ENCODE data around the gene TLE2. TPM values are rescaled to one million over a fixed set of nuclear protein-coding genes. Genes with fewer than 3 reads are reported as not detected.
A peak's percentile ranks its signal among the peaks of the same experiment; 100 is the strongest.

Gene TLE2
- total RNA-seq, 2 donors from 2014 or later, result 46.7 to 154 TPM

DNA sequence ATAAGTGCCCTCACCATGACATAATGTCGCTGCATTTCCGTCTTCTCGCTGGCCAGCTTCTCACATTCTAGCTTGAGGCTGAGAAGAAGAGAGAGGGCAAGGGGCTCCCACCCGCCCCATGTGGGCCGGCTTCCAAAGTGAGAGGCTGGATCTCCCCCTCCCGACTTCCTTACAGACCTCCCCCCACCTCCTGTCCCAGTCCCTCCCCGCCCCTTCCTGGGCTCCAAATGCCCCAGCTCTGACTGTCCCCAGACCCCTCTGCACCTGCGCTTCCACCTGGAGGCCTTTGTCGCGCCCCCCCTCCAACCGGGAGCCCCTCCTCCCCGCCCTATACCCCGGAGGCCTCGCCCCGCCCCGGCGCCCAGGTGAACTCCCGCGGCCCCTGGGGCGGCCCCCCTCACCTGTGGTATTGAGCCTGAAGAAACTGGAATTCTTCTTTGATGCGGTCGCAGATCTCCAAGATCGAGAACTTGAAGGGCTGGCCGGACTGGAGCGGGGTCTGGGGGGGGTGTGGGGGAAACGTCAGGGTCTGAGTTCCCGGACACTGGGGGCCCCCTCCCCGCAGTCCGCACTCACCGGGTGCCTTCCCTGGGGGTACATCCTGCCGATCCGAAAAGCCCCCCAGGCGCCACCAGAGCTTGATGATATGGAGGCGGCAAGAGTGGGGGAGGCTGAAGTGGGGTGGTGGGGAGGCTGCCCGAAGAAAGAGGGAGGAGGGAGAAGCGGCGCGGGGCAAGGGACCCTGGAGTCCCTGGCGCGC is 595 bp downstream of the TLE2 start:
- DNase-seq (ENCODE audit: low spot score) (no peak), ATAC-seq (ENCODE audit: insufficient number of reproducible peaks, low FRiP score, low read depth) (no peak)
- no peaks in the 10 kb centered on the region for H3K27me3 ChIP-seq (replicated peaks; ENCODE audit: insufficient read depth)
- peak overlapping the region in 1 of 2 donors; percentile 19 for H3K27ac ChIP-seq
- TF ChIP-seq, protein P1, sequence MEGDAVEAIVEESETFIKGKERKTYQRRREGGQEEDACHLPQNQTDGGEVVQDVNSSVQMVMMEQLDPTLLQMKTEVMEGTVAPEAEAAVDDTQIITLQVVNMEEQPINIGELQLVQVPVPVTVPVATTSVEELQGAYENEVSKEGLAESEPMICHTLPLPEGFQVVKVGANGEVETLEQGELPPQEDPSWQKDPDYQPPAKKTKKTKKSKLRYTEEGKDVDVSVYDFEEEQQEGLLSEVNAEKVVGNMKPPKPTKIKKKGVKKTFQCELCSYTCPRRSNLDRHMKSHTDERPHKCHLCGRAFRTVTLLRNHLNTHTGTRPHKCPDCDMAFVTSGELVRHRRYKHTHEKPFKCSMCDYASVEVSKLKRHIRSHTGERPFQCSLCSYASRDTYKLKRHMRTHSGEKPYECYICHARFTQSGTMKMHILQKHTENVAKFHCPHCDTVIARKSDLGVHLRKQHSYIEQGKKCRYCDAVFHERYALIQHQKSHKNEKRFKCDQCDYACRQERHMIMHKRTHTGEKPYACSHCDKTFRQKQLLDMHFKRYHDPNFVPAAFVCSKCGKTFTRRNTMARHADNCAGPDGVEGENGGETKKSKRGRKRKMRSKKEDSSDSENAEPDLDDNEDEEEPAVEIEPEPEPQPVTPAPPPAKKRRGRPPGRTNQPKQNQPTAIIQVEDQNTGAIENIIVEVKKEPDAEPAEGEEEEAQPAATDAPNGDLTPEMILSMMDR (IDR thresholded peaks at IDR 0.05), result no peak
- H3K4me1 ChIP-seq (ENCODE audit: control insufficient read depth in 1 of 2, low read depth in 2 of 2), result peaks cover 0 to 17% of the 10 kb centered on the region in 2 donors
- H3K9me3 ChIP-seq, result no peaks in the 10 kb centered on the region
- H3K4me3 ChIP-seq, result peak overlapping the region; percentile 82
- H3K36me3 ChIP-seq, result no peaks in the 10 kb centered on the region

DNA sequence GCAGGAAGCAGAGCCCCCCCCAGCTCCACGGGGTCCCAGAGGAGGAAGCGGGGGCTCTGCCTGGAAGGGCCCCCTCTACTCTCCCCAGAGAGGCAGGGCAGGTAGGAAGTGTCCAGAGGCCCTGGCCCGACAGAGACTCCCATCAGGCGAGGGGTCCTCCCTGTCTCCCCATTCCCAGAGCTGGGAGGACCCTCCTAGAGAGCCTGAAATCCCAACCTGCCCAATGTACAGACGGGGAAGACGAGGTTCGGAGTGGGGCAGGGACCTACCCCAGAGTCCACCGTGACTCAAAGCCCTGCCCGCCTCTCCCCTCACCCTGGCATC is 1.1 kb downstream of the TLE2 start:
- ATAC-seq (ENCODE audit: insufficient number of reproducible peaks, low FRiP score, low read depth) (no peak), DNase-seq (ENCODE audit: low spot score) (no peak)
- peaks cover 0 to 17% of the 10 kb centered on the region in 2 donors for H3K4me1 ChIP-seq (ENCODE audit: control insufficient read depth in 1 of 2, low read depth in 2 of 2)
- no peaks in the 10 kb centered on the region for H3K9me3 ChIP-seq
- peak overlapping the region; percentile 82 for H3K4me3 ChIP-seq
- H3K27me3 ChIP-seq (replicated peaks; ENCODE audit: insufficient read depth), result no peaks in the 10 kb centered on the region
- TF ChIP-seq, protein P1 (IDR thresholded peaks at IDR 0.05), result no peak
- H3K36me3 ChIP-seq, result no peaks in the 10 kb centered on the region
- H3K27ac ChIP-seq, result no peak overlapping the region

DNA sequence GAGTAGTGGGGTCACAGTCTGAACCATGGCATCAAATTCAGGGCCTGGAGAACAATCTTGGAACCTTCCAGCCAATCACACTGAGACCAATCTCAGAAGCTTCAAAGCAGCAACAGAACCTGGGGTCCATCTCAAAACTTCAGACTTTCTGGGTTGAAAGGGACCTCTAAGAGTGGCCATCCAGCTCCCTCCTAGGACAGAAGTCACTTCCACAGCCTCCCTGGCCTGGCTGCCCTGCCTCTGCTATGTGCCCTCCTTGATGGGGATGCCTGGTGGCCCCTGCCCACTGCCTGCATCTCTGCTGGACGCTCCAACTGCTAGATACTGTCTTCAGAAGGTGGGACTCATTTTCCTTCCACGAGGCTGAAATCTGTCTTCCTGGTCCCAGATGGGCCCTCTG is 1.8 kb downstream of the TLE2 start:
- no peaks in the 10 kb centered on the region for H3K27me3 ChIP-seq (replicated peaks; ENCODE audit: insufficient read depth)
- H3K4me3 ChIP-seq, result no peak overlapping the region
- no peaks in the 10 kb centered on the region for H3K36me3 ChIP-seq
- H3K9me3 ChIP-seq, result no peaks in the 10 kb centered on the region
- TF ChIP-seq, protein P1 (IDR thresholded peaks at IDR 0.05), result no peak
- peaks cover 0 to 17% of the 10 kb centered on the region in 2 donors for H3K4me1 ChIP-seq (ENCODE audit: control insufficient read depth in 1 of 2, low read depth in 2 of 2)
- DNase-seq (ENCODE audit: low spot score) (no peak), ATAC-seq (ENCODE audit: insufficient number of reproducible peaks, low FRiP score, low read depth) (no peak)
- no peak overlapping the region for H3K27ac ChIP-seq

DNA sequence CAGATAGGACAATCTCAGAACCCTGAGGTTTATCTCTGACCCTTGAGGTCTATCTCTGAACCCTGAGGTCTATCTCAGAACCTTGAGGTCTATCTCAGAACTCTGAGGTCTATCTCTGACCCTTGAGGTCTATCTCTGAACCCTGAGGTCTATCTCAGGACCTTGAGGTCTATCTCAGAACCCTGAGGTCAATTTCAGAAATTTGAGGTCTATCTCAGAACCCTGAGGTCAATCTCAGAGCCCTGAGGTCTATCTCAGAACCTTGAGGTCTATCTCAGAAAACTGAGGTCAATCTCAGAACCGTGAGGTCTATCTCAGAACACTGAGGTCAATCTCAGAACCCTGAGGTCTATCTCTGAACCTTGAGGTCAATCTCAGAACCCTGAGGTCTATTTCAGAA is 2.3 kb downstream of the TLE2 start:
- no peaks in the 10 kb centered on the region for H3K9me3 ChIP-seq
- TF ChIP-seq, protein P1 (IDR thresholded peaks at IDR 0.05), result no peak
- H3K36me3 ChIP-seq, result no peaks in the 10 kb centered on the region
- no peak overlapping the region for H3K4me3 ChIP-seq
- H3K4me1 ChIP-seq (ENCODE audit: control insufficient read depth in 1 of 2, low read depth in 2 of 2), result peaks cover 0 to 17% of the 10 kb centered on the region in 2 donors
- H3K27me3 ChIP-seq (replicated peaks; ENCODE audit: insufficient read depth), result no peaks in the 10 kb centered on the region
- DNase-seq (ENCODE audit: low spot score) (no peak), ATAC-seq (ENCODE audit: insufficient number of reproducible peaks, low FRiP score, low read depth) (no peak)
- H3K27ac ChIP-seq, result no peak overlapping the region

DNA sequence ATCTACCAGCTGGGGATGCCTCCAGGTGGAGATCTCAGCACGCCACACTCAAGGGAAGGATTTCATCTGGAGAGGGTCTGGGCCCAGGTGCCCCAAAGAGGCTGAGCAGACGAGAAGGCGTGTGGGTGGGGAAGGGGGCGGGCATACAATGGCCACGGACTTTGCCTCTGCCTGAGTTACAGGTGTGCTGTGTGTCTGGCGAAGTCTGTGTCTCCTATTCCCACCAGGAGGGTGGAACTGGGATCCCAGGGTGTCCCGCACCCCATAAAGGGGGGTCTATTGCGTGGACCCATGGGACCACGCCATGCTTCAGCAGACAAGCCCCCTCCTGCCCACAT is 3.6 kb downstream of the TLE2 start:
- no peak overlapping the region for H3K27ac ChIP-seq
- ATAC-seq (ENCODE audit: insufficient number of reproducible peaks, low FRiP score, low read depth), result no peak
- DNase-seq (ENCODE audit: low spot score), result no peak
- TF ChIP-seq, protein P1 (IDR thresholded peaks at IDR 0.05), result no peak
- no peaks in the 10 kb centered on the region for H3K27me3 ChIP-seq (replicated peaks; ENCODE audit: insufficient read depth)
- H3K4me3 ChIP-seq, result no peak overlapping the region
- peaks cover 0 to 17% of the 10 kb centered on the region in 2 donors for H3K4me1 ChIP-seq (ENCODE audit: control insufficient read depth in 1 of 2, low read depth in 2 of 2)
- no peaks in the 10 kb centered on the region for H3K9me3 ChIP-seq
- H3K36me3 ChIP-seq, result no peaks in the 10 kb centered on the region
